ENCODE data around the gene MPP2.

DNA sequence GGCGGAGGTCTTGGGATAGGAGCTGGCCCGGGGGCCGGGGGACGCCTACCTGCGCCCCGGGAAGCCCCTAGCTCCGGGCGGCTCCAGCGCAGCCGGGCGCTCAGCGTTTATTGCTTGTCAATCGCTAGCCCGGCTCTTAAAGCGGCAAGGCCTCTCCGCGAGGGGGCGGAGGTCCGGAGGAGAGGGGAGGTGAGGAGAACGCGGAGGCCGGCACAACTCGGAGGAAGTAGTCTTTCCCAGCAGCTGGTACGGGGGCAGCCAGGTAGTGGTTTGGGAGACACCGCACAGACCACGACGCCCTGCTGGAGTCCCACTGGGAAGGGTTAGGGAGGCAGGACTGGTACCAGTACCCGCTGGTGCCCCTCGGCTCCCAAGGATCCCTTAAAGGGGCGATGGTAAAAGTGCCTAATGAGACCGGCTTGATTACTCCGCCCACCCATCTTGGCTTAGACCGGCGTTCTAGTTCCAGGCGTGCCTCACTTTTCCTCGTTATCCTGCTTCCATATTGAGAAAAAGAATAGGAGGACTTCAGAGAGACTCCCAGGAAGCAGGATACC is at the start of gene MPP2:
- TF ChIP-seq POLR2AphosphoS5 (IDR thresholded peaks at IDR 0.05; ENCODE audit: borderline replicate concordance, low read depth, low read length) (no peak), EZH2 (IDR thresholded peaks at IDR 0.05) (no peak)
